GM21423 (cell line): ENCODE measurements around the gene CEPT1.

Source experiments
- ATAC-seq: cut with Tn5 transposase; IDR thresholded peaks from one replicate; pipeline ENCODE4 v1.9.1; 2021; ENCODE audit warnings: mild to moderate bottlenecking, moderate library complexity; ENCODE audit not compliant: unreplicated experiment

CEPT1 gene

DNA sequence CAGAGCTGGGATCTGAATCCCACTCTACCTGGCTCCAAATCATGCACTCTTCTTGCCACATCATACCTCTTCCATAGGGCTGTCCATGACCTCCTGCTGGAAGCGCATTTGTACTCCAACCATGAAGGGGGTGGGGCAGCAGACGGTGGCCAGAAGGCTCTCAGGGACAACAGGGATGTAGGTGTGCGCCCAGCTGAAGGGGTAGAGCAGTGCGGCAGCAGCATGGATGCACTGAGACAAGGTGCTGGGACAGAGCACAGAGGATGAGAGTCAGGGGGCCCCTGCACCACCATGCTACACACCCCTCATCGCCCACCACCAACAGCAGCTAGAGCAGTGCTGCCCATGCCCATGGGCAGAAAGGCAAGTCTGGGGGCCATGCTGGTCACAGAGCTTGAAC lies 52.1 kb downstream of the CEPT1 start:
- ATAC-seq: no peak

DNA sequence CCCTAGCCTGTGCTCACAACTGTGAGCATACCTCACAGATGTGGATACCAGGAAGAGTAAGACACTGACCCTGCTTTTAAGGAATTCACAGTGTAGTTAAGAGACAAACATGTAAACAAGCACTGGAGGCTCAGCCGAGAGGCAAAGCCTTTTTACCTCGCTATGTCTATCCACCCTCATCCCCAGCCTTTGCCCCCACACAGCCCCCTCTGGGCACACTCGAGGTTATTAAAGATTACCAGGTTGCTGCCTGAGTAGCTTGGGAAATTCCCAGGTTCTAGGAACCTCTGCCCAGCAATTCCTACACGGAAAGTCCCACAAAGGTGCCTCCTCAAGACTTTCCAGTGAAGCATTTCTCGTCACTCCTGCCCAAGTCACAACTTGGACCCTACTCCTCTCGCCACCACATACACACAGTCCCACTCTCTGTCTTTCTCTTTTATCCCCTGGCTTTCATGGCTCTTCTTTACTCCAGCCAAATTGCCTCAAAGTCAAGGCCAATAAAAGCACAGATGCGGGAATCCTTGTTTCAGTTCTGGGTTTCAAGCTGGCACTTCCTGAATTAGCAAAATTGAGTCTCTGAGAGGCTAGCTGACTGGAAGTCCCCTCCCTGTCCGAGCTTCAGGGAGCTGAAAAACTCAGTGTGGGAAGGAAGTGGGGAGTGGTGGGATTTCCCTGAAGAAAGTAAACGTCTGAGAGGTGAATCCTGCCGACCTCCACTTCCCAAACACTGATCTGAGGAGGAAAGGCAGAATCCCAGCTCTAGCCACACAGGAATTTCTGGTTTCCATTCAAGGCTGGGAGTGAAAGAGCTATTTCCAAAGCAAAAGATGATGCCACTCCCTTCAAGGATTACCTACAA lies 52.9 kb downstream of the CEPT1 start:
- peak; percentile 42 for ATAC-seq

DNA sequence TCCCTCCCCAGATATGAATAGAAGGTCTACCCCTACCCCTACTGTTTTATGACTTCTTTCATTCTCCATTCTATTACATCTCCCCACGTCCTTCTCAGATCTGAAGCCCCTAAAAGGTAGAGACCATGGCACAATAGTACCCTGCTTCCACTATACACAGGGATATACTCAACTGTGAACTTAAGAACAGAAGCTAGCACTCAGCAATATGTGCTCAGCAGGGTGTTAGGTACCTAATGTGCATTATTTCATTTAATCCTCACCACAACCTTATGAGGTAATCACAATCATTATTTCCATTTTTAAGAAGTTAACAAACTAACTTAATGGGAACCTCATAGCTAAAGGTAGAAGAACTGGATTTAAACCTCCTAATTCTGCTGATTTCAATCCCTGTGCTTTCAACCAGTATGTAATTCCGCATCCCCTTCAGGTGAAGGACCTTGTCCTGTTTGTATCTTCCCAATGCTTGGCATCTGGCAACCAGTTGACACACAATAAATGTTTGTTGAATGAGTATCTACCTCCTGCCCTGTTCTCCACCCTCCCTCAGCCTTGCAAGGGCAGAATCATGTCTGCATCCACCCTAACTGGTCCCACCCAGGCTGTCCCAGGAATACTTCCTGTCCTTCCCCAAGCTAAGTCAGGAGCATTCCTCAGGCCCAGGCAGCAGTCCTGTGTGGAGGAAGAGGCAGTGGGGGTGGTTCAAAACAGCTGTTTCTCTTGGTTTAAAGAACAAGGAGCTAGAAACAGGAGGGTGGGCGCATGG lies 53.9 kb downstream of the CEPT1 start:
- no peak for ATAC-seq

DNA sequence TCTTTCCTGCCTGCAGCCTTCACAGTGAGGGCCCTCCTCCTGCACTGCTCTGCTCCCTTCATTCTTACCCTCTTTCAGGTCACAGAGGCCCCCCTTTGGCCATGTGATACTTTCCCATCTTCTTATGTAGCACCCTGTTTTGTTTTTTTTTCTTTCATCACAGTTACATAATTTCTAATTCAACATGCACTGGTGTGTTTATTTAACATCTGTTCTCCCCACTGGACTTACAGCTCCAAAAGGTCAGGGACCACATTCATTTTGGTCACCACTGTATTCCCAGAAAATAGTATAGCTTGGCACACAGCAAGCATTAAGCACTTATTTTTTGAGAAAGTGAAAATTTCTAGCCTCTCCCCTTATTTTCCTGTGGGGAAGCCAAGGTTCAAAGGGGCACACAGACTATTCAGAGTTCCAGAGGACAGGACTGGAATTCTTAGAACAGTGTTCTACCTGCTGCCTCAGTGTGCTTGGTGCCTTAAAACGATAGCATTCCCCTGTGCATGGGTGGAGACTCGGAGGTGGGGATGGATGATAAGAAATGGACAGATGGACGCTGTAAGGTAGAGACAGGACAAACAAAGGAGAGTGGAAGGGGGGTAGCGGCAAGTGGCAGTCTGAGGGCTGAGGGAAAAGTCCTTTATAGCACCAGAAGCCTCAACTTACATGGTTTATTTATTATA lies 55.1 kb downstream of the CEPT1 start:
- ATAC-seq: no peak

DNA sequence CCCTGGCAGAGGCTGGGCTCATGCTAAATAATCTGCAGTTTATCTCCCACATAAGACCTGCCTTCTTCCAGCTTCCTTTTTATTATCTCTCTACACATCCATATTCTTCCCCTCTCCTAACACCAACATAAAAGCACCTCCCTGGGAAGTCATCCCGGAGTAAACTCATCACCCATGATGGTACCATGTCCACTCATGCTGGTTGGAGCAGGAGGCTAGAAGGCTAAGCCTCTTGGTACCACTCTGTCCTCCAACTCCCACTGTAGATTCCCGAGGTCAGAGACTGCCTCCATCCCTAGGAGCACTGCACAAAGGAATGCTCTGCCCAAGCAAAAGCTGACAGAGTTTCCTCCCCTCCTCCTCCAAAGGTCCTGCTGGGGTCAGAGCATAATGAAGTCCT lies 56.2 kb downstream of the CEPT1 start:
- no peak for ATAC-seq

DNA sequence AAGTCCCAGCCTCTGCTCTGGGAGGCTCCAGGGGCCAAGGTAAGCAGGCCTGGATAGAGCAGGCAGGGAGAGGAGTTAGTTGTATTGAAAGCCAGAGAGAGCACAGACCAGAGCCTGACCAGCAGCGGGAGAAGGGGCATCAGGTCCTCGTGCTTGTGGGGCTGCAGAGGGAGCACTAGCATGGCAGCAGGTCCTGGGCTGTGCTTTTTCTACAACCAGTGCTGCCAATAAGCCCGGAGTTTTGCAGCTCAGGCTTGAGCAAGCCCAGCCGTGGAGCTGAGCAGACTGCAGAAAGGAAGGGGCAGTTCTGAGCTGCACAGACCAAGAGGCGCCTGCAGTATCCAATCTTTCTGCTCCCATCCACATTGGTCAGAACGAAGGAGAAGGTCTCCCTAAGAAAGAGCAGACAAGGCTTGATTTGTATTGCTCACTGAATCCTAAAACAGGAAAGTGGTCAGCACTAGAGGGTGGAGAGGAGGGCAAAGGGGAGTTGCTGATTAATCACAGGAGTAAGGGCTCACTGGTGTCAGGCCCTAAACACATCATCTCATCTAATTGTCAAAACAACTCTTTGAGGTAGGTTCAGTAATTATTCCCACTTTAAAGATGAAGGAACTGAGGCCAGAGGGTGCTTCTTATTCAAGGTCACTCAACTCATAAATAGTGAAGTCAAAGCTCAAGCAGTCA lies 57.7 kb downstream of the CEPT1 start:
- no peak for ATAC-seq

DNA sequence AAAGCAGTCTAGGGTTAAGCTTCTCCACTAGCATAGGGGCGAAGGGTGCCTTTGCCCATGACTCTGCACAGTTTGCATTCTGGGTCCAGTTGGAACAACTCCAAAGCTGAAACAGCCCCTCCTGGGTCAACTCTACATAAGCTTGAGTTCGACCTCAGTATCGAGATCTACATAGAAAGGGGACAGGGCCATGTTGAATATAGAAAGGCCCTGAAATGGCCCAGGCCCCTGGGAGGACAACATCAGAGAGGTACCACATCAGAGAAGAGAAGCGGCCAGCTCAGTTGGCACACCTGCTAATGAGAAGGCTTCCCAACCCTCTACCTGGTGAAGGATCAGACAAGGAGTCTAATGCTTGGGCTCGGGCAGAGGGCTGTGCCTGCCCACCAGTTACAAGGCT lies 58.8 kb downstream of the CEPT1 start:
- no peak for ATAC-seq

DNA sequence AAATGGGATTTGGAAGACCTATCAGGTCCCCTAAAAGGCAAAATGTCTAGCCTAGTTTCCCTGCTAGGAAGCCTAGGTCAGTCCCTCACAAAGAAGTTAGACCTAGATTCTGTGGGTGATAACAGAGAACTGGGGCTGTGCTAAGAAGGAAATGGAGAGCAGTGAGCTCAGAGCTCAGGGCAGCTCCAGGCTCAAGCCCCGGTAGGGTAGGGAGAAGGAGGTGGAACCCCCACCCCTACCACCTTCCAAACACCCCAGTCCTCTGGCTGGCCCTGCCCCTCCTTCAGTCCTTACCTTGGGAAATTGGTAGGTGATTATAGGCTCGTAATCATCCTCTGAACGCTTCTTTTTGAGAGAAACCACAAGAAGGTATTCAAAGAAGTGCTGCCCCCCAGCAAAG lies 59.3 kb downstream of the CEPT1 start:
- no peak for ATAC-seq

DNA sequence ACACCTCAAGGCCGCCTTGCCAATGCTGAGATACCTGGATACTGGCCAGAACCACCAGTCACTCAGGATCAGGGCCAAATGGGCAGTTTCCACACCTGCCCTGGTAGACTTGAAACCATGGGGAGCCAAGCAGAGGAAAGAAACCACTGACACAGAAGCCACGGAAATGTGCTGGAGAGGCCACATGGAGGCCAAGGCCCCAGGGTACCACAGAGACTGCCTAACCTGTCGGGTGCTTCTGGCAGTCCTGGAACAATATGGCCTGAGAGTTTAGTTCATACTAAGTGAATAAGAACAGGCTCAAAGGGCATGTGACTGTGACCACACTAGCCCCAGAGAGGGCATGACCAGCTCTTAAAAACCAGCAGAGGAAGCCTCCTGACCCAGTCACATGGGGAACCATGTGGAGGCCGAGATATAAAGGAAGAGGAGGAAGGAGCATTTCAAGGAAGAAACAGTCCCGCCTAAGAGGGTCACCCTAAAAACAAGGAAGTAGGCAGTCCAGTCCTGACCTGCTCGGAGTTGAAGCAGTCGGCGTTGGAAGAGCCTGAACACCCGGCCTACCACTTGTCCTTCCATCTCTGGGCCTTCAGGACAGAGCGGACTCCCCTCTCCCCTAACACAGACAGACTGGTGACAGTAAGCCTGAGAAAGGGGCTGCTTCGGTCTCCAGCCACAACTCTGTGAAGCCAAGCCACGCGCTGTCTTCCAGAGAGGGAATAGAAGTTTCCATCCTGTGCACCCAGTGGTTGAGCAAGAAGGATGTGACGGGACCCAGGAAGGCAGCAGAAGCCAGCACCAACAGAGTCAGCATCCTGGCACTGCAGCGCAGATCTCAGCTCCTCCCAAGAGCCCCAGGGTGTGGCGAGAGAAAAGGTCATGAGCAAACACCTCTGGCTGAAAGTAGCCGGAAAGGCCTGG lies 60.1 kb downstream of the CEPT1 start, which contains the start of gene DENND2D:
Gene DENND2D (minus strand): TSS at position 766 of the 921 bp plus-strand sequence. CDS start 187 bp downstream, at position 579.
- ATAC-seq: no peak

DNA sequence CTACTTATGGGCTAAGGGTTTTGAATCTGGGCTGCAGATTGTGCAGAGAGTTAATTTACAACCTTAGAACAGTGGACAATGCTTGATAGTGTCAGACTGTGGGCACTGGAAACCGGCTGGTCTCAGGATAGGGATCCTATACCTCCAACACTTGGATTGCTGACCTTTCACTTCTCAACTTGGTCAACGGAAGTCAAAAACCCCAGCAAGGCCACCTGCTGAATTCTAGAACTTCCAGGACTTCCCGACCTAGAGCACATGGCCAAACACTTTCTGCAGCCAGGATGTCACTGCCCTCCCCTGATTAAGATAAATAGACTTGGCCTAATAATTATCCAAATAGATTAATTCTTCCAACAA lies 60.8 kb downstream of the CEPT1 start:
- no peak for ATAC-seq

DNA sequence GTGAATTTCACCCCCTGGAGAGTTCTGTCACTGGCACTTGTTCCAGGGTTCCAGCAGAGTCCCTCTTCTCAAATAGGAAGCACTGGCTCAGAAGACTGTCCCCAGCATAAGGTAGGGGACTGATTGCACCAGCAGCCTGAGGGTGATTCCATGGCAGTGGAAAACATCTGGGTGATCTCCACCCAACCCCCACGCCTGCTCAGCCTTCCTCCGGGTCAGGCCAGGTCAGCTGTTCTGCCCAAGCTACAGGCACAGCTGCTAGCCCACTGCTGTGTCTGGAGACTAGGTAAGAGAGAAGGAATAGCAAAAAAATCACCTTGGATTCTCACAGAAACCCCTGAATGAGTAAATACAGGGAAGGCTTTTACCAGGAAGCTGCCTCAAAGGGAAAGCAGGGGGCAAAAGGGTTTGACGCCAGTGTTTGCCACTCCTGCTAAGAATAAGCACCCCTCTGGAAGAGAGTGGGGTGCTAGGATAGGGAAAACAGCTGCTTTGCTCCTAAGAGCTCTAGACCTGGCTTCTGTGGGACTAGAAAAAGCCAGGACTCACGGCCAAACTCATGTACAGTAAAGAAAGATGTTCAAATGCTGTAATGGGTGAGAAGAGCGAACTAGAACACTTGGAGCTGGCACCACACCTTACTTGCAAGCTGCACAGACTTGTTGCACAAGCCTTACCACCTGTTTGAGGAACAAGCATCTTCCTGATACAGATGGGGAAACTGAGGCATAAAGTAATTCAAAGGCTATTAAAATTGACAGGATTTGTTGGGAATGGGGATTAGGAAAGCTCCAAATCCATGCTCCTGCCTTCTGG lies 61.5 kb downstream of the CEPT1 start:
- no peak for ATAC-seq

DNA sequence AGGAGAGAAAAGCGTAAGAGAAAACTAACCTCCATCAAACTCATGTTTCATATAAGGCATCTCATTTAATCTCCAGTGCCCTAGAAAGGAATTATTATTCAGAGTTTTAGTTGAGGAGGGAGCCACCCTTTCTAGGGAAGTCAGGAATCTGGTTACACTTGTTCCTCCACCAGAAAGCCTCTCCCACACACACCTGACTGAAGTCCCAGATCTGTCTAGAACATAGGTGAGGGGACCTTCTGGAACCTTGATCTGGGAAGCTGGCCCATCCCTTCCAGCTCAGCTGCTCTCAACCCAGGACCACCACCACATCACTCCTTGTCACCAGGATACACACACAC lies 62.3 kb downstream of the CEPT1 start:
- no peak for ATAC-seq

DNA sequence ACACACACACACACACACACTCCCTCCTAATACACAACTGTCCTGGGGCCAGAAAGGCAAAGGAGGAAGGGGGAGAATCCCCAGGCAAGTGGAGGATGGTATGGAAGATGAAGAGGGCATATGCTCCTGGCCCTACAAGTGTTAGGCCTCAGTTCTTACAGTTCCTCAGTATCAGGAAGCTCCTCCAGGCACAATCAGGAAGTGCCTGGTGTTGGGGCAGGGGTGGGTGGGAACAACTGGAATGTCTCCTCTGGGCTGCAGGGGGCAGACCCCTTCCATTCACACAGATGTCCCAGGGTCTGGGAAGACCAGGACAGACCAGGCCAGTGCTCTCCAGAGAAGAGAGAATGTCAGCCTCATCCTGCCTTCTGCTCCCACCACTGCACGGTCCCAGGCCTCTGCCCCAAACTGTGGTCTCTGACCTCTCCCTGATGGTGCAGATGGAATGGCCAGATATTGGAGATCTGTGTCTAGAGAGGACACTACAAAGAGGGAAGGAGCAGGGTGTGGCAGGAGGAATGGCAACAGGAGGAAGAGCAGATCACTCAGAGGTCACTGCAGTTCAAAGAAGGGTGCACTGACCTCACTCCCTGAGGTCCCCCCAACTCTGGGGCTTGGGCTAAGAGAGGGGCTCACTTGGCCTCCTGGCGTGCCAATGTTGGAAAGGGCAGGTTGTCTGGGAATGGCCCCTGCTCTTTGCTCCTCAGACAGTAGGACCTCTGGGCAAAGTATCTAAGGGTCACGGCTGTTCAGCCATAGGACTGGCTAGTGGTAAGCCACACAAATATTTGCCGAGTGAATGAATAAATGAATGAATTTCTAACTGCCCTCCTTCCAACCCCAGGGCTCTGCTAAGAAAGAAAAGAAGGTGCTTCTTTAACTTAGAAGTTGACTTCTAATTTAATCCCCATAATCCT lies 62.9 kb downstream of the CEPT1 start:
- ATAC-seq: no peak

DNA sequence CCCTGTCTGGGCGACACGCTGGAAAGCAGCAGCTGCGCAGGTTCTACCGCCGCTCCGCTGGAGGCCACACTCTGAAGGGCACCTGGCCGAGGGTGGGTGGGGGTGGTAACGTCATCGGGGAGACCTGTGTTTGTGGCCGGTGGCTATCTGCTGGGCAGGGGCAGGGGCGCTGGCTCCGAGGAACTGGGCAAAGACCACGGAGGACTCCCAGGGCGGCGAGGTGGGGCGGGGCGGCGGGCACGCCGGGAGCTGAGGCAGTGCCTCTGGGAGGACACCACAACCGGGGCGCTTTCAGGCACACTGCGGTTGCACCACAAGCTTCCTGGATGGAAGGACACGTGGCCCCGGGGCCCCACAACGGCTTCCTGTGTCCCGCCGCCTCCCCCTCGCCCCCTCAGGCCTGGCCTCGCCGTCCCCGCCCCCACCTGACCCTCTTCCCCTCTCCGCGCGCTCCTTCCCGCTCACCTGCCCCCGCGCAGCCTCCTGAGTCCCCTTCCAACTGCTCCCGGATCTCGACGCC lies 63.7 kb downstream of the CEPT1 start:
- ATAC-seq: peak; percentile 46

DNA sequence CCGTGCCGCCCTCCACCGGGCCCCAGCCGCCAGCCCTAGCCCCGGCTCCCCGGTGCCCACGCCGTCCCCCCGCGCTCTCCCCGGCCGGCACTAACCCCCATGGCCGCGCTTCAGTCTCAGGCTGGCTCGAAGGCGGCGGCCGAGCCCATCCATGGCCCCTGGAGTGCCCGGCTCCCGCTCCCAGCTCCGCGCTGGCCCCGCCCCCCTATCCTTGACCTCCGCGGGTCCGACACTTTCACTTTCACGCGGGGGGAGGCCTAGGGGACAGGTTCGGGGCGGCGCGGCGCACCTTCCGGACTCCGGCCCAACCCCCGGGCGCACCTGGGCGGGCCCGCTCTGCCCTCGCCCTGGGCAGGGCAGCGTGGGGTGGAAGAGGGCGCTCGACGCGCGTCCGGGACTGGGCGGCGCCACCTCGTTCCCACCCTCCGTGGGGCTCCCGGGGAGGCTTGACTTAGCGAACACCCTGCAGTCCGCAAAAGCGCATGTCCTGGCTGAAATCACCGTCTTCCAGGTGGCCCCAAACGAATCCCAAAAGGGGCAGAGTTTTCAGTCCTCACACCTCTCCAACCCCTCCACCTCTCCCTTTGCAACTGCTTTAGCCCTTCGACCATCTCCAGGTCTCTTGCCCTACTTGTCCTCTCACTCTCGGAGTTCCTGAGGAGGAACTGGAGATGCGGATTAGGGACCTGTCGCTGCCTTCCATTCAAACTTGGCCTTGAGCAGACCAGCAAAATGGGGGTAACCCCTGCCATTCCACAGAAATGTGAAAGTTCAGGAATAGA lies 64.4 kb downstream of the CEPT1 start:
- peak; percentile 65 for ATAC-seq

DNA sequence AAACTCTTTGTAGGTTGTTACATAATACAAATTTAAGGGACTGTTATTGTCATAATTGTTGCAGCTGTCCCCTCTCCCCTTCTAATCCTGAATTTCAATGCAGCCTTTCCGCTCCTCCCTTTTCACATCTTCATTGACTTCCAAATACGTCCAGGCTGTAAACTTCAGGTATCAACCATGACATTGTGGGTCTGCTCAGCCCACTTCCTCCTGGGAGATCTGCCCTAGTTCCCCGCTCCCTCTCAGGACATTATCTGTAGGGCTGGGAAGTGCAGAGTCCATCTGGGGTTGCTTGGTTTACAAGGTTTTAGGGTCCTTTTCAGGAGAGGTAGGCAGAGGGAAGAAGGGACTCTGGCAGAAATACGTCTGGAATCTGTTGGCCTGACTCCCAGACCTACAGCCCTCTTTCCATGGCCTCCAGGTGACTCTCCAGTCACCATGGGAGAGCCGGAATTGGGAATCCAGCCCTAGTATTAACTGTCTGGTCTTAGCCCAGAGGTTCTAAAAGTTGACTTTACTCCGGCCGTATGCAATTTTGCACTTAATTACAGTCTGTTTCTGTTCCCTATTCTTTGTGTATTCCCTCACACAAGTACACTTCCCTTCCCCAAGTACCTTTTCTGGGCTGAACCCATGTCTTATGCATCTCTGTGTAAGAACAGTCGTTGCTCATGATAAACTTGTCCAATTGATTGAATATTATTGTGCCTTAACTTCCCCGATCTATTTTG lies 65.1 kb downstream of the CEPT1 start:
- no peak for ATAC-seq

DNA sequence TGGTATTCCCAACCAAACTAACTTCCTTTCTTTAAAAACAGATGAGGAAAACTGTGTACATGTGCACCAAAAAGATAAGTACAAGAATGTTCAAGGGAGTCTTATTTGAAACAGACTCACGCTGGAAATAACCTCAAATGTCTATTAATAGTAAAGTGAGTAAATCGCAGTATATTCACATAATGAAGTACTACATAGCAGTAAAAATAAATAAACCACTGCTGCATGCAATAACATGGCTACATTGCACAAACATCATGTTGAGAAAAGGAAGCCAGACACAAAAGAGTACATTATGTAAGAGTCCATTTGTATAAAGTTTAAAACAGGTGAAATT lies 65.7 kb downstream of the CEPT1 start:
- no peak for ATAC-seq
